KG1 (cell line): Measurements from ENCODE around the gene TRIP12.
"Not testable (repeated sequence)": the region's sequence is repeated elsewhere in the genome, so short reads cannot be mapped to it uniquely, and the experiment has no call there.

Experiments used
- DNase-seq: peaks from one replicate; lab custom pipeline; 2025; lab: John Stamatoyannopoulos, UW

The TRIP12 gene

DNA sequence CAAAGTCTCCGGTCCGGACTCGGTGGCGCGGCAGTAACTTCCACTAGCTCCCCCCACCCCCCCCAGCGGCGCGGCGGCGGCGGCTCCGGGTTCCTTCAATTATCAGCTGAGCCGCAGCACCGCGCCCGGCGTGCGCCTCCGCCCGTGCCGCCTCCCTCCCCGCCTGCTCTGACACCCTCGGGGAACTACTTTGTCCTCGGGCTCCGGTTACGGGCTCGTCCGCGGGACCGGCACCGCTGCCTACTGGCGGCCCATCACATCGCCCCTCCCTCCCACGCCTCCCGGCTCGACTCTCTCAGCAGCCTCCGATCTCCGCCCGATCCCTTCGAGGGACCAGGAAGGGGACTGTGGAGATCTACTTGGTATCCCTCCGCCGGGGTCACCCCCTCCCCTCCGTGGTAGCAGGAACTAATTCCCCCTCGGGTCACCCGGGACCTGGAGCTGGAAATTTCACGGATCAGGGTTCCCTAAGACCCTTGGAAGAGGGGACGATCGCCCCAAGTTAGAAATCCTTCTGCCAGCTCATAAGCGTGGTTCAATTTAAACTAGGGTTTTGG lies at the start of gene TRIP12:
TSS of gene TRIP12 (minus strand) at position 118 of the 557 bp plus-strand sequence. CDS start 41,930 bp downstream, outside the sequence.
- peak; percentile 91 for DNase-seq

DNA sequence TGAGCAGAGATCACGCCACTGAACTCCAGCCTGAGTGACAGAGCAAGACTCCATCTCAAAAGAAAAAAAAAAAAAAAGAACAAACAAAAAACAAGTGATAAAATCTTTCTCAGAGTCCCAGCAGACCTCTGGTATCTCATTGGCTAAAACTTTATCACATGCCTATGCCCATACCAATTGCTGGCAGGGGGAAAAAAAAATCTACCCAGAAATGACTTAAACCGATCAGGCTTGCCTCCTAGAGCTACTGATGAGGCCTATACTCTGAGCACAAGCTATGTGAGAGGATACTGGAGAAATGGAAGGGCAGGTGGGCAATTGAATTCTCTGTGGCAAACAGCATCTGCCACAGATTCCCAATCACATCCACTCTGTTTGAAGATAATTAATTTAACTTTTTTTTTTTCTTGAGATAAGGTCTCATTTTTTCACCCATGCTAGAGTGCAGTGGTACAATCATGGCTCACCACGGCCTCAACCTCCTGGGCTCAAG lies 49.5 kb upstream of the TRIP12 start:
- no peak for DNase-seq

DNA sequence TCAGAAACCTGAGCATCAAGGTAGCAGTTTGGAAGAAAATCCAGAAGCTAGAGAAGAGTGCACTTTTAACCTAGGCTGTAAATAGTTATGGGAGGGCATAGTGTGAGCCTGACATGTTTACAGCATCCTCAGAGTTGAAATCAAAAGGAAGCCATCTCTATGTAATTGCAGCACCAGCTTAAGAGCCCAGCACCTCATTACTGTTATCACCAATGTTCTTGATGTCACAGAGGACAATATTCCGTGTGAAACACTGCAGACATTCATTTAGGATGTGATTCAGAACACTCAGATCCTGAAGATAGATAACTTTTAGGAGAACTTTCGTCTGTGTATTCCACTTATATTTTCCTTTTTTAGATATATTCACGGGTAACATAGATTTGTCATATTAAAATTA lies 48.6 kb upstream of the TRIP12 start:
- DNase-seq, result no peak

DNA sequence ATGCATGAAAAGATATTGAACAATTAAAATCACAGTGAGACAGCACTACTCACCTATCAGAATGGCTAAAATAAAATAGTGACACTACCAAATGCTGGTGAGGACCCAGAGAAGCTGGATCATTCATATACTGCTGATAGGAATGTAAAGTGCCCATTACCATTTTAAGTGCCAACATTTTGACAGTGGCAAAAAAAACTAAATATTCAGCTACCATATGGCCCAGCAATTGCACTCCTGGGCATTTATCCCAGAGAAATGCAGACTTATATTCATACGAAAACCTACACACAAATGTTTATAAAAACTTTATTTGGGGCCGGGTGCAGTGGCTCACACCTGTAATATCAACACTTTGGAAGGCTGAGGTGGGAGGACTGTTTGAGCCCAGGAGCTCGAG lies 48.1 kb upstream of the TRIP12 start:
- DNase-seq, result no peak

DNA sequence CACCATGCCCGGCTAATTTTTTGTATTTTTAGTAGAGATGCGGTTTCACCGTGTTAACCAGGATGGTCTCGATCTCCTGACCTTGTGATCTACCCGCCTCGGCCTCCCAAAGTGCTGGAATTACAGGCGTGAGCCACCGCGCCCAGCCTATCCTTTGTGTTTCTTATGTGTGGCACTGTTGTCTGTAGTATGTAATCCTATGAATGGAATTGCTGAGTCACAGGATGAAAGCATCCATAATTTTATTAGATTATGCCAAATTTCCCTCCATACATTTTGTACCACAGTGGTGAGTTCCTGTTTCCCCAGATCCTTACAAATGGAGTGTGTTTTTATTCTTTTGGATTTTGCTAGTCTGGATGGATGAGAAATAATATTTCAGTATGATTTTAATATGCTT lies 41.8 kb upstream of the TRIP12 start:
- DNase-seq, result not testable (repeated sequence)

DNA sequence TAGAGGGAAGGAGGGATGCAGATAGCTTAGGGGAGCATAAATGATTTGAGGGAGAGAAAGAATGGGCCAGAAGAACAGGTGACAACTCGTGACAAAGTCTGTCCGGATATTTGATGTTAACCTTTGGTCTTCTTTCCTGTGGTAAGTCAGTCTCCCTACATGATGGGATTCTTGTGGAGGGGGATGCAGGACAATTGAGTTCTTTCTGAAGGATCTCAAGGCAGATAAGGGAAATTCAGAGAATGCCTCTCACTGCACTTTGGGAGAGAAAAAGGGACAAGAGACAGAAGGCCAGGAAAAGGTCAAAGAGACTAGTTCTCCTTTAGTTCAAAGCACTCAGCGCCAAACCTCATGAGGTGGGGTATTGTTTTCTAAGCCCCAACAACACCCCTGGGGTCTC lies 34.7 kb upstream of the TRIP12 start:
- DNase-seq, result no peak

DNA sequence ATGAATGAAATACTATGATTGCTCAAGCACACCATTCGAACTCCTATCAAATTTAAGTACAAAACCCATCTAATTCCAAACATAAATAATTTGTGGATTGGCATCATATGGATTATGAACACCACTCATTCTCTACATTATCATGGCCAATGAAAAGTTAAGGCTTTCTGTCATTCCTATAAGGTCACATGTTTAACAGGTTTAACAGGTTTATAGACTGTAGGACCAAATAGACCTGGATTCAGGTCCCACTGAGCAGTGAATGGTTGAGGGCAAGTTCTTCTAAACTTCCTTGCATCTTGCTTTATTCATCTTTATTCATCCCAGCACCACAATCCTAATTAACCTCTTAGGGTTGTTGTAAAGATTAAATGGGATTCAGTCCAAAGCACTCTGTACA lies 33.9 kb upstream of the TRIP12 start:
- no peak for DNase-seq

DNA sequence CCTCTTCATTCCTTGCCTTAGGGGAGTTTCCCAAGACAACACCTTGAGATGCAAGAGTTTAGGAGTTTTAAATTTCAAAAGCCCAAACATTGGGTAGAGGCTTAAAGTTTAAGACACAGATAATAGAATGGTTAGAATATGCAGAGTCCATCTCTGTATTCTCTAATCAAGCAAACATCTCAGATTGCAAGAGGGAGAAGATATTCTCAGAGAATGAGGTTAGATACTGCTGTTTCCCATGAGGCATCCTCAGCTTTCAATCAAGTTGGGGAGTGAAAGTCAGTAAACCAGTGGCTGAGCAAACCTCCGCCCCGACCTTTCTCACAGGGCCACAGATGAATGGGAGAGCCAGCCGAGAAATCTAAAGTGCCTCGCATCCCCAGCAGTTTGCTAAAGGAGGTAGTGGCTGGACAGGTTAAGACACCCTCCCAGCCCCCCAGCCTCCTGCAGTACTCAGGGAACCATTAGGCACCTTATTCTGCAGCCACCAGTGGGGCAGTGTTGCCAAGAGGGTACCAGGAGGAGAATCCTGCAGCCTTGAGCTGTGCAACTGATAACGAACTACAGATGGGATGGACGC lies 30.5 kb upstream of the TRIP12 start:
- DNase-seq, result no peak

DNA sequence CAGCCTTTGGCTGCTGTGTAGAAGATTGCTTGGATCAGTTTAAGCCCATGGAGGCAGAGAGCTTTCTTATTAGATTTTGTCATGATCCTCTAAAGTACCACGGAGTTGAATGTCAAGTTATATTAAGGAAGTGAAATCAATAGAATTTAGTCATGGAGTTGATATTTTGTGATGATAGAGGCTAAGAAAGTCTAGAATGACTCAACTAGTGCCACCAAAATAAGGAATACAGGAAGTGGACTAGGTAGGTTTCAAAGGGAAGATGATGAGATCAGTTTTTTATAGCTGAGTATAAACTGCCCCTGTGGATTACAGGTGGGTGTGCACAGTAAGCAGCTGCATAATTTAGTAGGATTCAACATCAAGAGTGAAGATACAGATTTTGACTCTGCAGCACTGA lies 25.7 kb upstream of the TRIP12 start:
- DNase-seq, result no peak

DNA sequence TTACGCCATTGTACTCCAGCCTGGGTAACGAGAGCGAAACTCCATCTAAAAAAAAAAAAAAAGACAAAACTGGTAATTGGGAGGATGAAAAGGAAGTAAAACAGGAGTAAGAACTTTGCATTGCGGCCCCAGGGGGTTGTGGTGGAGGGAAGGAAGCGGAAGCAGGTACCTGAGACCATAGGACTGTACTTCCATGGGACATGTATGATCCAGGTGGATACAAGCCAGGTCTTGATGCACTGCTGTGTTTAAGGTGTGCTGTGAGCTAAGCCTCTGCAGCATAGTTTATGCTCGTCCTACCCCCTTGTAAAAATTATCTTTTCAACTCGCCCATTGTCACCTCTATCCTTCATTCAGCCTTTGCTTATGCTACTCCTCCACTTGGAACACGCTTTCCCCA lies 24.2 kb upstream of the TRIP12 start:
- no peak for DNase-seq

DNA sequence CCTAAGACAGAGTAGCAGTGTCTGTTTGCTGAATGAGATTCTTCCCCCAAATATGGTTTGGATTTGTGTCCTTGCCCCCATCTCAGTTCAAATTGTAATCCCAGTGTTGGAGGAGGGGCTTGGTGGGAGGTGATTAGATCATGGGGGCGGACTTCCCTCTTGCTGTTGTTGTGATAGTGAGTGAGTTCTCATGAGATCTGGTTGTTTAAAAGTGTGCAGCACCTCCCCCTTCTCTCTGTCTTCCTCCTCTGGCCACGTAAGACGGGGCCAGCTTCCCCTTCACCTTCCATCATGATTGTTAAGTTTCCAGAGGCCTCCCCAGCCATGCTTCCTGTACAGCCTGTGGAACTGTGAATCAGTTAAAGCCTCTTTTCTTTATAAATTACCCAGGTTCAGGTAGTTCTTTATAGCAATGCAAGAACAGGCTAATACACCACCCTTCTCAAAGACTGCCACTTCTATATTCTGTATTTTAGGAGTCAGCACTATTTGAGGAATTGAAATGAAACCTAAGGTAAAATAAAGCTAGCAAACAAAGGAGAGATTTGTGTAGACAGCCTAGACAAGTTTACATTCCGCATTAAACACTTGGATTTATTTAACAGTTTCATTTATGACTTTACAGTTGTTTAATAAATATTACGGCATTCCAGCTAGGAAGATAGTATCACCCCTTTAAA lies 22.1 kb upstream of the TRIP12 start:
- no peak for DNase-seq

DNA sequence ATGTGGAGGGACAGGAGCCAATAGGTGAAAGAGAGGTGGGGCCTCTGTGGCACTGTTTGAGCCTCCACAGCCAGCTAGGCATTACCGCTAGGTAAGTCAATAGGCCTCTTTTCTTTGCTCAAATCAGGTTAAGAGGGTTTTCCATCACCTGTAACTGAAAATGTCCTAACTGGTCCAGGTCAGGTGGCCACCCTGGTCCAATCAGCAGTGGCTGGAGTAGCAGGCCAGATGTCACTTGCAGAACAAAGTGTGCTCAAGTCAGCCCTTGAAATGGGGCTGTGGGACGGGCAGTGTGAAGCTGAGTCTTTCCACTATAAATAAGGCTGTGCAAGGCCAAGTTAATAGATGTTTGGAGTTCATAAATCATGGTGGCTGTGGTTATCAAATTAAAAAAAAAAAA lies 21.4 kb upstream of the TRIP12 start:
- DNase-seq, result no peak

DNA sequence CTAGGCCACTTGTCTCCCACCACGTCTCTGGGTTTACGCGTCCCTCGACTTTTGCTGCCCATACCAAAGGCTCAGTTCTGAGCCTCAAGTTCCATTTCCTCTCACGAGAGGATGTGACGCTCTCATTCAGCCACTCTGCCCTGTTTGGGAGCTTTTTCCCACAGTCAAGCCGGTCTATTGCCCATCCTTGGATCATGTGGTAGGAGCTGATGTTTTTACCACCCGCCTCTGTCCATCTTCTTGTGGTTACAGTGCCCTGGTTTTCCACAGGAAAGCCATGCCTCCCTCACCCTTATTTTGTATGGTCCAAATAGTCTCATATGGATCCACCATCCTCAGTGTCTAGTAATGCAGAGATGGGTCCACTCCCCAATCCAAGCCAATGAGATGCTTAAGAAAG lies 20.9 kb upstream of the TRIP12 start:
- no peak for DNase-seq

DNA sequence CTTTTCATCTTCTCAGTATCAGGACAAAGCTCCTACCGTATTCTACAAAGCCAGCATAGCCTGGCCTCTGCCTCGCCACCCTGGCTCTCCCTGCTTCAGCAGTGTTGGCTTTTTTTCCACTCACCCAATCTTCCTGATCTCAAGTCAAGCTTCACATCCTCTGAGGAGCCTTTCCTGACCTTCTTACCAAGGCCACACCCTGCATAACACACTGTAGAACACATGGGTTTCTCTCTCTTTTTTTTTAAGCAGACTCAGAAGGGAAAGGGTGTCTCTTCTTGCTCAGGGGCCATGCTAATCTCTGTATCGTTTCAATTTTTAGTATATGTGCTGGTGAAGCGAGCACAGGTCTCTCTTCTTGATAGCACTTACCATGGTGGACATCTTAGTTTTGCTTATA lies 15.7 kb upstream of the TRIP12 start:
- no peak for DNase-seq

DNA sequence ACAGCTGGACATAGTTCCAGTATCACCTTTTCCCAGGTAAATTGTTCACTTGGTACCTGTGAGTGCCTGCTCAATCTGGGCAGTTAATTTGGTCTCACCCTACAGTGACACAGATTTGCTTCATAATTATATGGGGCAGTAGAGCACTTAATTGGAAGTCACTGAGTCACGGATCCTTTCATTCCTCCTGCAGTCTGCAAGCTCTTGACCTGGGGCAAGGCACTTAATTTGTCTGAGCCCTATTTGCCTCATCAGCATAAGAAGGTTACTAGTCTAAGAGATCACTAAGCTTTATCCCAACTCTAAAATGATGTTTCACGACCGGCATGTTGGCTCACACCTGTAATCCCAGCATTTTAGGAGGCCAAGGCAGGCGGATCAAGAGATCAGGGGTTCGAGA lies 9.4 kb upstream of the TRIP12 start:
- no peak for DNase-seq

DNA sequence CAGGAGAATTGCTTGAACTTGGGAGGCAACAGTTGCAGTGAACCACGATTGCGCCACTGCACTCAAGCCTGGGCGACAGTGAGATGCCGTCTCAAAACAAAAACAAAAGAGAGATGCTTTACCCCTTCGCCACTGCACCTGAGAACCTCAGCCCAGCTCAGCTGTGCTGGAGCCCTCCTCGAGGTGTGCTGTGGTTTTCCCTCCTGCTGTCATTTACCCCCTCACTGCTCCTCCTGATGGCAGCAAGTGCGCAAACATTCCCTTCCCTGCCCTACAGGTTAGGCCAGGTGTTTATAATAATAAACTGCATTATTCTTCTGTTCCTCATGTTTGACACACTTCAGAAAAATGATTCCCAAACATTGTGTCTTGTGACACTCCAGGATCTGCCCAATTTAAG lies 8.8 kb upstream of the TRIP12 start:
- DNase-seq, result no peak

DNA sequence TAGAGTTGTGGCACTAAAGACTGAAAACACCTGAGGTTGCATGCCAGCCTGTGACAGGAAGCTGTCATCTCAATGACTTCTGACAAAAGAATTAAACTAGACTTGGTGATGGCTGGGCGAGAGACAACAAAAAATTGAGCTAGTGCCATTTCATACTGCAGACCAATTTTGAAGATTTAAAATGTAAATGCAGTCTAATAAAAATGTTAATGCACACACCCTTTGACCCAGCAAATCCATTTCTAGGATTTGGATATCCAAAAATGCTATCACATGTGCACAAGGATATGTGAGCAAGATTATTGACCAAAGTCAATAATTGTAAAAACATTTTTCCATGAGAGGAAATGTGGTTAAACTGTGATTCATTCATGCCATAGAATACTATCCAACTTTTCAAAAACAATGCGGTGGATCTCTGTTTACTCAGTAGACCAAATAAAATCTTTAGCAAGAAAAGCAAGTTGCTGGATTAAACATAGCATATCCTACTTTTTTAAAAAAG lies 6.1 kb upstream of the TRIP12 start:
- DNase-seq, result no peak

DNA sequence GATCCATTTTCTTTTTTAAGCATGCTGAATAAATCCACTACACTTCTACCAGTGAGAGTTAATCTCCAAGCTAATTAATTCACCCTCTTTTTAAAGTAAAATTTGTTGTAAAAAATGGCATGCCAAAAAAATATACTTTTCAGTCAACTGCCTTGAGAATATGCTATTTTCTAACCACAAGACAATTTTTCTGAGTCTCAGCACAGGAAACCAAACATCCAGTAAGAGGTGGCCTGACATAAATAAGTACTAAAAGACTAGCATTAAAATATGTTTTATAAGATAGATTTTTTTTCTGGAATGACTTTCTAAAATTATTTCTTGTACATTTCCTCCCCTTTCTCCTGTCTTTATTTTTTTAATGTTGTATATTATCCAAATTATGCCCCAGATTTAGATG lies 3.4 kb upstream of the TRIP12 start:
- DNase-seq, result no peak

DNA sequence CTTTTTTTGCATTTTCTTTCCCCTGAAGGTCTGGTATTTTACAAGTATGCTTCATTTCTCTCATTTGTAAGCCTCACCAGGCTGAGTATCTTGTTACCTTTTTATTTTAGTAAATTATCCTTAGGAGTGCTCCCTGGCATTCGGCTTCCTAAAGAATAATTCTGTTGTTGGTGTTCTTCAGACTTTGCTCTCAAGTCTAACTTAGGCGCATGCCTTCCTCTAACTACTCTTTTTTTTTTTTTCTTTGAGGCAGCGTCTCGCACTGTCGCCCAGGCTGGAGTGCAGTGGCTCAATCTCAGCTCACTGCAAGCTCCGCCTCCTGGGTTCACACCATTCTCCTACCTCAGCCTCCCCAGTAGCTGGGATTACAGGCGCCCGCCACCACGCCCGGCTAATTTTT lies 2.7 kb upstream of the TRIP12 start:
- not testable (repeated sequence) for DNase-seq

DNA sequence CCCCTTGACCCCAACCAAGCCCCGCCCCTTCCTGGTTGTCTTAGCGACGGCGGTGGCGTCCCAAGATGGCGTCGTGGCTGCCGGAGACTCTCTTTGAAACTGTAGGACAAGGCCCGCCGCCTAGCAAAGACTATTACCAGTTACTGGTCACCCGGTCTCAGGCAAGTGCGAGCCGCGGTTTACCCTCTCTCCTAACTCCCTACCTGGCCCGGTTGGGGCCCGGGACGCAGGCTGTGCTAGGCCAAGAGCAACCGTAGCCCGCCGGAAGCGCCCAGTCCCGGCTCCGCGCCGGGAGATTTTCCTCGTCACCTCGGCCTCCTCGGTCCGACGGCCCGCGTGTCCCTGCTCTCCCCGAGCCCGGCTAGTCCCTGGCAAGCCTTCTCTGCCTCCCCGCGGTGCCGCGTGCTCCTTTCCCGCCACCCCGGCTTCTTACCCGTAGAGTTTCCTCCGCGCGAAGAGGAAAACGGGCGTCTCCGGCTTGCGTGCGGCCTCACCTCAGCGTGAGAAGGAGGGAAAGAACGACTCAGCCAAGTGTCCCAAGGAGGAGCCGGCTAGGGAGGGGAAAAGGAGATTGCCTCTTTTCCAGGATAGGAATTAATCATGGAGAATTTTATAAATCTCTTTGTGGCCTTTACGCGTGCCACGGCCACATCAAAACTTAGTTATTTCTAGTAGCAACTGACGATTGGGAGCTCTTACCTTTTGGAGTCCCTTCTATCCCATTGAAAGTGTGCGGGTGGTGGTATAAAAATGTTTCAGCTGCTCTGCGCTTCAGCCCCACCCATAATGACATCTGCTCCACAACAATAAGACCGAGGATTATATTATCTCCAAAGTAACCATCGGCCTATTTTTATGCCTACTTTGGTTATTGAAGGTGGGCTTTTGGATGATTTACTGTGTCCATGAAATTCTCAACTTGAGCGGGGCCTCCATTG lies 909 bp upstream of the TRIP12 start, which contains the start of gene FBXO36:
TSS of gene FBXO36 (plus strand) at position 55 of the 938 bp plus-strand sequence. CDS start at position 66, 11 bp downstream.
- no peak for DNase-seq

DNA sequence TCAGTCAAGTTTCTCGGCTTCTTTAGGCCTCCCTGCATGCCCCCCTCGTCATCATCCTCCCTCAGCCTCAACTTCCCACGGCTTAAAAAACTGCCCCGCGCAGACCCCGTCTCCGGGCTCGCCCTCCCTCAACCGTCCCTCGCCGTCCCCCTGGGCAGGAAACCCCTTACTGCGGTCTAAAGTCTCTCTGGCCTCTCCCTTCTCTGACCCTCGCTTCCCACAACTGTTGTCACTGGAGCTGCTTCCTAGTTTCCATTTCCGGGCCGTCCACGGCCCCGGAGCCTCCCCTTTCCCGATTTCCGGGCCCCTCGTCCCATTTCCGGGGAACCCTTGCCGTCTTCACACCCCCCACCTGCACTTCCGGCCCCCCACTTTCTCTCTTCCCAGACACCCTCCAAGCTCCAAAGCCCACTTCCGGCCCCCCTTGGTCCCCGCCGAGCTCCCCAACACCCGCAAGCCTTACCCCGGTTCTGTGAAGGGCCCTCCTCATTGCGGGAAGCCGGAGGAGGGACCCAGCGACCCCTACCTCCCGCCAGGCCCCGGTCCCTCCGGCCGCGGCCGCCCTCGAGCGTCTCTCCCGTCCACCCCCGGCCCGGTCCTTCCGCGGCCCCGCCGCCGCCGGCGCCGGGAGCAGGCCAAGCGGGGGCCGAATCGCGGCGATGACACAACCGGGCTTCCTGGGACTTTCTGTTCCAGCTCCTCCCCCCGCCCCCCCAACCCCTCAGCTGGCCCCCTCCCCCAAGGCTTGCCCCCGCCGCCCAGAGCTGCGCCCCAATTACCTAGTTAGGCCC lies 513 bp downstream of the TRIP12 start:
- no peak for DNase-seq
